Nucleus accumbens (tissue), 56 donors: ENCODE results near the gene SHROOM3.

Experiments
- DNase-seq, 56 donors: peaks; one replicate each; lab custom pipeline; 2025; lab: John Stamatoyannopoulos, UW

Gene SHROOM3

GRCh38 chr4:76614589-76614988, 179.6 kb downstream of the SHROOM3 start:
- DNase-seq, result no peak

GRCh38 chr4:76615999-76616398, 181.0 kb downstream of the SHROOM3 start:
- DNase-seq, result no peak

- DNase-seq, result no peak
Measured at GRCh38 chr4:76616526-76616925, 181.5 kb downstream of the SHROOM3 start.

- no peak for DNase-seq
Measured at GRCh38 chr4:76620723-76621468, 185.9 kb downstream of the SHROOM3 start.

GRCh38 chr4:76622126-76622525, 187.1 kb downstream of the SHROOM3 start:
- DNase-seq, result no peak

GRCh38 chr4:76622717-76623116, 187.7 kb downstream of the SHROOM3 start:
- no peak for DNase-seq

GRCh38 chr4:76623217-76624045, 188.4 kb downstream of the SHROOM3 start:
- DNase-seq, result no peak

- peak in 2 of 56 donors; percentile 3 to 6 for DNase-seq
Measured at GRCh38 chr4:76624241-76624681, 189.2 kb downstream of the SHROOM3 start.

GRCh38 chr4:76624931-76625715, 190.1 kb downstream of the SHROOM3 start:
- no peak for DNase-seq

- no peak for DNase-seq
Measured at GRCh38 chr4:76626686-76627465, 191.8 kb downstream of the SHROOM3 start.

GRCh38 chr4:76628251-76628650, 193.2 kb downstream of the SHROOM3 start:
- DNase-seq, result no peak

GRCh38 chr4:76630741-76631140, 195.7 kb downstream of the SHROOM3 start:
- DNase-seq, result no peak

GRCh38 chr4:76634220-76634619, 199.2 kb downstream of the SHROOM3 start:
- no peak for DNase-seq

- DNase-seq, result no peak
Measured at GRCh38 chr4:76637712-76638361, 202.8 kb downstream of the SHROOM3 start.

GRCh38 chr4:76639288-76639687, 204.3 kb downstream of the SHROOM3 start:
- DNase-seq, result no peak

- DNase-seq, result no peak
Measured at GRCh38 chr4:76640353-76640910, 205.4 kb downstream of the SHROOM3 start.

GRCh38 chr4:76641351-76641750, 206.3 kb downstream of the SHROOM3 start:
- DNase-seq, result no peak

- no peak for DNase-seq
Measured at GRCh38 chr4:76641758-76642157, 206.7 kb downstream of the SHROOM3 start.

GRCh38 chr4:76644831-76645485, 209.9 kb downstream of the SHROOM3 start:
- no peak for DNase-seq
